HL-60 (cell line): Measurements from ENCODE around the gene RAC3.

Source experiments
- DNase-seq, 2 experiments: peaks; one replicate each; pipeline ENCODE4 v3.0.0-alpha.2; 2010 to 2020; ENCODE audit warnings: low read depth in 1 of 2, low spot score in 1 of 2
- H3K27ac ChIP-seq: fragments of 250-450 bp; sonication (Bioruptor Pico); replicated peaks from 2 replicates; pipeline ENCODE4 v1.5.1; 2020; ENCODE audit warnings: mild to moderate bottlenecking, moderate library complexity
- H3K27me3 ChIP-seq: fragments of 250-450 bp; sonication (Bioruptor Pico); 2 replicates; pipeline ENCODE4 v1.5.1; 2021; ENCODE audit warnings: mild to moderate bottlenecking, moderate library complexity; ENCODE audit not compliant: insufficient read depth, poor library complexity, severe bottlenecking
- H3K4me3 ChIP-seq: replicated peaks from 2 replicates; pipeline ENCODE4 v1.5.1; 2011; ENCODE audit warnings: mild to moderate bottlenecking, control low read depth, low read length; ENCODE audit not compliant: insufficient read depth
- GABPA ChIP-seq: IDR thresholded peaks from 2 replicates; pipeline ENCODE4 v1.6.1; 2012; ENCODE audit warnings: low read depth
- POLR2AphosphoS5 ChIP-seq: IDR thresholded peaks from 2 replicates; pipeline ENCODE4 v1.6.1; 2012; ENCODE audit warnings: low read depth
- SPI1 ChIP-seq: IDR thresholded peaks from 2 replicates; pipeline ENCODE4 v1.6.1; 2012; ENCODE audit warnings: low read depth, mild to moderate bottlenecking, borderline replicate concordance
- TF ChIP-seq, protein P1 (sequence below): IDR thresholded peaks from 2 replicates; pipeline ENCODE4 v1.6.1; 2012; ENCODE audit warnings: low read depth; ENCODE audit not compliant: insufficient replicate concordance
- TF ChIP-seq, protein P2 (sequence below): IDR thresholded peaks from one replicate; pipeline ENCODE4 v1.5.1; 2011; ENCODE audit warnings: low read length, control low read depth, inconsistent platforms; ENCODE audit not compliant: insufficient read depth

Gene RAC3

GRCh38 chr17:82070611-82071010 is 39.1 kb downstream of the RAC3 start:
- Histone ChIP-seq H3K4me3 (no peak overlapping the region), H3K27ac (no peak overlapping the region), H3K27me3 (no peaks in the 10 kb centered on the region)
- TF ChIP-seq GABPA (no peak), SPI1 (no peak), POLR2AphosphoS5 (no peak)
- TF ChIP-seq, protein P1, sequence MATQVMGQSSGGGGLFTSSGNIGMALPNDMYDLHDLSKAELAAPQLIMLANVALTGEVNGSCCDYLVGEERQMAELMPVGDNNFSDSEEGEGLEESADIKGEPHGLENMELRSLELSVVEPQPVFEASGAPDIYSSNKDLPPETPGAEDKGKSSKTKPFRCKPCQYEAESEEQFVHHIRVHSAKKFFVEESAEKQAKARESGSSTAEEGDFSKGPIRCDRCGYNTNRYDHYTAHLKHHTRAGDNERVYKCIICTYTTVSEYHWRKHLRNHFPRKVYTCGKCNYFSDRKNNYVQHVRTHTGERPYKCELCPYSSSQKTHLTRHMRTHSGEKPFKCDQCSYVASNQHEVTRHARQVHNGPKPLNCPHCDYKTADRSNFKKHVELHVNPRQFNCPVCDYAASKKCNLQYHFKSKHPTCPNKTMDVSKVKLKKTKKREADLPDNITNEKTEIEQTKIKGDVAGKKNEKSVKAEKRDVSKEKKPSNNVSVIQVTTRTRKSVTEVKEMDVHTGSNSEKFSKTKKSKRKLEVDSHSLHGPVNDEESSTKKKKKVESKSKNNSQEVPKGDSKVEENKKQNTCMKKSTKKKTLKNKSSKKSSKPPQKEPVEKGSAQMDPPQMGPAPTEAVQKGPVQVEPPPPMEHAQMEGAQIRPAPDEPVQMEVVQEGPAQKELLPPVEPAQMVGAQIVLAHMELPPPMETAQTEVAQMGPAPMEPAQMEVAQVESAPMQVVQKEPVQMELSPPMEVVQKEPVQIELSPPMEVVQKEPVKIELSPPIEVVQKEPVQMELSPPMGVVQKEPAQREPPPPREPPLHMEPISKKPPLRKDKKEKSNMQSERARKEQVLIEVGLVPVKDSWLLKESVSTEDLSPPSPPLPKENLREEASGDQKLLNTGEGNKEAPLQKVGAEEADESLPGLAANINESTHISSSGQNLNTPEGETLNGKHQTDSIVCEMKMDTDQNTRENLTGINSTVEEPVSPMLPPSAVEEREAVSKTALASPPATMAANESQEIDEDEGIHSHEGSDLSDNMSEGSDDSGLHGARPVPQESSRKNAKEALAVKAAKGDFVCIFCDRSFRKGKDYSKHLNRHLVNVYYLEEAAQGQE = no peak
- TF ChIP-seq, protein P2, sequence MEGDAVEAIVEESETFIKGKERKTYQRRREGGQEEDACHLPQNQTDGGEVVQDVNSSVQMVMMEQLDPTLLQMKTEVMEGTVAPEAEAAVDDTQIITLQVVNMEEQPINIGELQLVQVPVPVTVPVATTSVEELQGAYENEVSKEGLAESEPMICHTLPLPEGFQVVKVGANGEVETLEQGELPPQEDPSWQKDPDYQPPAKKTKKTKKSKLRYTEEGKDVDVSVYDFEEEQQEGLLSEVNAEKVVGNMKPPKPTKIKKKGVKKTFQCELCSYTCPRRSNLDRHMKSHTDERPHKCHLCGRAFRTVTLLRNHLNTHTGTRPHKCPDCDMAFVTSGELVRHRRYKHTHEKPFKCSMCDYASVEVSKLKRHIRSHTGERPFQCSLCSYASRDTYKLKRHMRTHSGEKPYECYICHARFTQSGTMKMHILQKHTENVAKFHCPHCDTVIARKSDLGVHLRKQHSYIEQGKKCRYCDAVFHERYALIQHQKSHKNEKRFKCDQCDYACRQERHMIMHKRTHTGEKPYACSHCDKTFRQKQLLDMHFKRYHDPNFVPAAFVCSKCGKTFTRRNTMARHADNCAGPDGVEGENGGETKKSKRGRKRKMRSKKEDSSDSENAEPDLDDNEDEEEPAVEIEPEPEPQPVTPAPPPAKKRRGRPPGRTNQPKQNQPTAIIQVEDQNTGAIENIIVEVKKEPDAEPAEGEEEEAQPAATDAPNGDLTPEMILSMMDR = no peak
- no peak for DNase-seq

GRCh38 chr17:82072827-82073226 is 41.3 kb downstream of the RAC3 start:
- TF ChIP-seq, protein P2 = no peak
- TF ChIP-seq, protein P1 = no peak
- H3K27ac ChIP-seq = no peak overlapping the region
- H3K4me3 ChIP-seq = no peak overlapping the region
- H3K27me3 ChIP-seq = no peaks in the 10 kb centered on the region
- DNase-seq = no peak

- TF ChIP-seq GABPA (no peak), SPI1 (no peak), POLR2AphosphoS5 (no peak)
- TF ChIP-seq, protein P1 = no peak
- TF ChIP-seq, protein P2 = no peak
- Histone ChIP-seq H3K27ac (no peak overlapping the region), H3K4me3 (no peak overlapping the region), H3K27me3 (no peaks in the 10 kb centered on the region)
- DNase-seq = no peak
These were observed 42.0 kb downstream of the RAC3 start for GRCh38 chr17:82073446-82073845.
